Spleen (tissue), 11 donors: Measurements from ENCODE around the gene ZNF514. TPM values are rescaled to one million over a fixed set of nuclear protein-coding genes. Genes with fewer than 3 reads are reported as not detected.
A peak's percentile ranks its signal among the peaks of the same experiment; 100 is the strongest.
"Not testable (repeated sequence)": the region's sequence is repeated elsewhere in the genome, so short reads cannot be mapped to it uniquely, and the experiment has no call there.

Experiments
- DNase-seq: peaks from one replicate; pipeline ENCODE4 v3.0.0-alpha.2; 2020
- H3K27ac ChIP-seq, 8 donors: fragments of 200-600 bp; sonication (generic) in 7 of 8; 1 replicate in 4 of 8; 2 replicates in 4 of 8; pipeline versions ENCODE4 v1.5.0 to v1.8.0; 2016 to 2021; ENCODE audit warnings: inconsistent platforms in 4 of 8, mild to moderate bottlenecking in 4 of 8, moderate library complexity in 1 of 8
- H3K27me3 ChIP-seq, 7 donors: fragments of 200-600 bp; sonication (generic) in 6 of 7; replicated peaks in 1 of 7; 1 replicate in 4 of 7; 2 replicates in 3 of 7; pipeline versions ENCODE4 v1.5.0 to v1.8.0; 2016 to 2021; ENCODE audit warnings: inconsistent platforms in 3 of 7, mild to moderate bottlenecking in 1 of 7
- H3K36me3 ChIP-seq, 6 donors: fragments of 200-600 bp; sonication (generic) in 5 of 6; 1 replicate in 4 of 6; 2 replicates in 2 of 6; pipeline versions ENCODE4 v1.5.0 to v1.8.0; 2016 to 2021; ENCODE audit warnings: inconsistent platforms in 2 of 6
- H3K4me1 ChIP-seq, 6 donors: fragments of 200-600 bp; sonication (generic) in 5 of 6; 1 replicate in 3 of 6; 2 replicates in 3 of 6; pipeline versions ENCODE4 v1.5.0 to v1.8.0; 2016 to 2021; ENCODE audit warnings: inconsistent platforms in 3 of 6
- H3K4me3 ChIP-seq, 8 donors: fragments of 200-600 bp; sonication (generic) in 7 of 8; 1 replicate in 4 of 8; 2 replicates in 4 of 8; pipeline versions ENCODE4 v1.5.0 to v1.8.0; 2016 to 2021; ENCODE audit warnings: inconsistent platforms in 4 of 8, mild to moderate bottlenecking in 4 of 8, moderate library complexity in 2 of 8
- H3K9me3 ChIP-seq, 8 donors: fragments of 200-600 bp; sonication (generic) in 7 of 8; 1 replicate in 4 of 8; 2 replicates in 4 of 8; pipeline versions ENCODE4 v1.5.0 to v1.8.0; 2016 to 2021; ENCODE audit warnings: inconsistent platforms in 4 of 8
- CTCF ChIP-seq, 11 experiments: fragments of 200-600 bp in 7 of 11; fragments of 450-650 bp in 4 of 11; sonication (generic) in 4 of 11; IDR thresholded peaks in 8 of 11; conservative IDR thresholded peaks in 3 of 11; 1 replicate in 7 of 11; 2 replicates in 4 of 11; pipeline versions ENCODE4 v1.4.0 to v1.8.0; 2016 to 2021; ENCODE audit warnings: antibody characterized with exemption in 11 of 11, inconsistent platforms in 4 of 11, mild to moderate bottlenecking in 1 of 11
- POLR2A ChIP-seq, 3 donors: fragments of 450-650 bp; IDR thresholded peaks; one replicate each; pipeline ENCODE4 v1.5.1; 2017; ENCODE audit warnings: antibody characterized with exemption in 3 of 3, mild to moderate bottlenecking in 1 of 3
- POLR2AphosphoS5 ChIP-seq, 3 donors: sonication (generic); formaldehyde crosslinking; IDR thresholded peaks; one replicate each; pipeline ENCODE4 v1.5.1; 2017; ENCODE audit warnings: antibody characterized with exemption in 3 of 3
- WGBS, 5 donors: extraction: QIAGEN DNeasy Blood & Tissue Kit in 3 of 5; methylation state at CpG; one replicate each; pipeline versions ENCODE4 v1.1.5 to v1.1.7; 2013 to 2018; 5-methylcytosine and 5-hydroxymethylcytosine counted together
- intact Hi-C: fragments of 100-400 bp; cut with DNase I; formaldehyde crosslinking; loops from one replicate; pipeline ENCODE4 v1.15.0; 2023; ENCODE audit warnings: low total_unique reads
- polyA plus RNA-seq, 3 donors: library from polyadenylated mRNA; stranded (reverse); fragments of 200-250 nt; gene quantifications; one replicate each; pipeline ENCODE4 v1.2.1, GENCODE V29; 2013
- total RNA-seq, 7 donors: library from RNA; depleted of rRNA in 3 of 7; stranded (reverse); fragments of >200 nt in 3 of 7; fragmentation: NEBNext Ultra II Directional in 4 of 7; extraction: Animal tissue kit (Norgen Biotek cat#: 25700) in 4 of 7; gene quantifications; one replicate each; pipeline versions ENCODE4 v1.1.0 to v1.2.1, GENCODE V29; 2016 to 2021
- donor health status: healthy with polysubstance abuse.
- donor health status: DM: no; HTN: no; CAD: no; lungs with moderate emphysema.
- donor health status: DM: no; HTN: no; CAD: no.
- donor health status: Bipolar disorder and iron deficiency.
- donor health status: healthy.
- donor health status: DM: no; HTN: no; CAD: no.
- donor health status: DM: yes; HTN: yes; CAD: no.

Gene ZNF514
- total and polyA plus RNA-seq, 10 donors: 8.3 to 23.1 (median 16.6) TPM

- intact Hi-C loops: no loop called here
- H3K36me3 ChIP-seq: peaks cover 4 to 24% (median 13%) of the 10 kb centered on the region in 6 donors
- DNase-seq: no peak
- H3K4me3 ChIP-seq: peak overlapping the region in 2 of 8 donors; percentile 70 to 93
- no peak overlapping the region for H3K27ac ChIP-seq
- TF ChIP-seq POLR2AphosphoS5 (IDR thresholded peaks at IDR 0.05): no peak
- TF ChIP-seq POLR2A (IDR thresholded peaks at IDR 0.05): no peak
- TF ChIP-seq CTCF (IDR thresholded peaks at IDR 0.05 in 8 of 11, conservative IDR thresholded peaks at IDR 0.05 in 3 of 11): no peak
- peaks cover 0 to 25% (median 15%) of the 10 kb centered on the region in 8 donors for H3K9me3 ChIP-seq
- no peaks in the 10 kb centered on the region for H3K27me3 ChIP-seq
- H3K4me1 ChIP-seq: peaks cover 0 to 26% (median 20%) of the 10 kb centered on the region in 6 donors
- 59 to 73% (median 65%) methylated on average over 10 of the region's 10 CpGs for WGBS, 5 donors
Observed at GRCh38 chr2:95206096-95206495, 46.4 kb upstream of the ZNF514 start.

GRCh38 chr2:95204396-95204795 is 44.7 kb upstream of the ZNF514 start:
- no peak for DNase-seq
- Histone ChIP-seq H3K27me3 (no peaks in the 10 kb centered on the region), H3K4me3 (no peak overlapping the region), H3K9me3 (peaks cover 0 to 9% (median 2%) of the 10 kb centered on the region in 8 donors), H3K27ac (no peak overlapping the region), H3K4me1 (peaks cover 0 to 26% (median 20%) of the 10 kb centered on the region in 6 donors), H3K36me3 (peaks cover 0 to 10% (median 3%) of the 10 kb centered on the region in 6 donors)
- 89 to 96% (median 95%) methylated on average over 2 of the region's 2 CpGs for WGBS, 5 donors
- intact Hi-C loops: no loop called here
- TF ChIP-seq POLR2AphosphoS5 (IDR thresholded peaks at IDR 0.05) (no peak), CTCF (IDR thresholded peaks at IDR 0.05 in 8 of 11, conservative IDR thresholded peaks at IDR 0.05 in 3 of 11) (no peak), POLR2A (IDR thresholded peaks at IDR 0.05) (no peak)

GRCh38 chr2:95203911-95204310 is 44.3 kb upstream of the ZNF514 start:
- Histone ChIP-seq H3K36me3 (peaks cover 0 to 5% (median 0%) of the 10 kb centered on the region in 6 donors), H3K27ac (no peak overlapping the region), H3K27me3 (no peaks in the 10 kb centered on the region), H3K4me1 (peaks cover 0 to 26% (median 20%) of the 10 kb centered on the region in 6 donors), H3K4me3 (no peak overlapping the region), H3K9me3 (peaks cover 0 to 4% (median 0%) of the 10 kb centered on the region in 8 donors)
- intact Hi-C loops: no loop called here
- no peak for DNase-seq
- TF ChIP-seq POLR2AphosphoS5 (IDR thresholded peaks at IDR 0.05) (no peak), CTCF (IDR thresholded peaks at IDR 0.05 in 8 of 11, conservative IDR thresholded peaks at IDR 0.05 in 3 of 11) (no peak), POLR2A (IDR thresholded peaks at IDR 0.05) (no peak)
- 72 to 82% (median 78%) methylated on average over 4 of the region's 4 CpGs for WGBS, 5 donors

- WGBS, 5 donors: 21 to 32% (median 22%) methylated on average over 11 to 15 of the region's 15 CpGs
- H3K36me3 ChIP-seq, H3K9me3 ChIP-seq, intact Hi-C loops, H3K4me3 ChIP-seq, H3K4me1 ChIP-seq, H3K27ac ChIP-seq: not testable (repeated sequence)
- peak; percentile 80 for DNase-seq
- peaks cover 0 to 13% (median 0%) of the 10 kb centered on the region in 7 donors for H3K27me3 ChIP-seq
- TF ChIP-seq CTCF (IDR thresholded peaks at IDR 0.05 in 8 of 11, conservative IDR thresholded peaks at IDR 0.05 in 3 of 11): peak; percentile 11 to 71 (median 53)
Observed at GRCh38 chr2:95192956-95193355, 33.3 kb upstream of the ZNF514 start.
